Panc1 (cell line): ENCODE results near the gene CSF2RB. TPM values are rescaled to one million over a fixed set of nuclear protein-coding genes. Genes with fewer than 3 reads are reported as not detected.

Source experiments
- ATAC-seq: fragments of 200-7000 bp; cut with Tn5 transposase; 2 replicates; pipeline ENCODE4 v1.9.1; 2020; ENCODE audit warnings: mild to moderate bottlenecking, moderate library complexity
- BruUV-seq: library from RNA; stranded (reverse); fragments of 400-500 nt; replicated peaks from 2 replicates; lab custom pipeline; 2021; lab: Mats Ljungman, UMichigan
- CTCF ChIA-PET: fragments of 300-600 bp; sonication (Branson Sonifier 250); formaldehyde crosslinking; loops from one replicate; lab custom pipeline; 2022; ENCODE audit warnings: antibody characterized with exemption; lab: Charles Lee
- POLR2A ChIA-PET: fragments of 300-600 bp; sonication (Branson Sonifier 250); formaldehyde crosslinking; loops from one replicate; lab custom pipeline; 2022; ENCODE audit warnings: antibody characterized with exemption; lab: Charles Lee
- DNase-seq: peaks from one replicate; pipeline ENCODE4 v3.0.0-alpha.2; 2010; ENCODE audit warnings: low read depth, low spot score
- H3K27ac ChIP-seq: 2 replicates; pipeline ENCODE4 v1.5.1; 2011; ENCODE audit warnings: mild to moderate bottlenecking, low read length, inconsistent platforms
- H3K27me3 ChIP-seq: fragments of 200-500 bp; sonication (Bioruptor generic); 2 replicates; pipeline ENCODE4 v1.6.0; 2014; ENCODE audit warnings: low read length, inconsistent platforms; ENCODE audit not compliant: control insufficient read depth, insufficient read depth
- H3K36me3 ChIP-seq: fragments of 200-500 bp; sonication (Bioruptor generic); 2 replicates; pipeline ENCODE4 v1.5.1; 2014; ENCODE audit warnings: inconsistent platforms, mild to moderate bottlenecking, low read length, moderate library complexity; ENCODE audit not compliant: control insufficient read depth, insufficient read depth
- H3K4me1 ChIP-seq: 2 replicates; pipeline ENCODE4 v1.5.1; 2011; ENCODE audit warnings: inconsistent platforms, mild to moderate bottlenecking, low read length, moderate library complexity; ENCODE audit not compliant: control insufficient read depth, insufficient read depth
- H3K4me3 ChIP-seq, 2 experiments: 2 replicates each; pipeline ENCODE4 v1.5.1; 2011 to 2012; ENCODE audit warnings: low read depth in 2 of 2, low read length in 2 of 2, mild to moderate bottlenecking in 2 of 2, inconsistent platforms in 1 of 2, moderate library complexity in 1 of 2
- H3K9me3 ChIP-seq: fragments of 200-500 bp; sonication (Bioruptor generic); 2 replicates; pipeline ENCODE4 v1.5.1; 2014; ENCODE audit warnings: low read depth, mild to moderate bottlenecking, inconsistent platforms, low read length, moderate library complexity; ENCODE audit not compliant: control insufficient read depth, insufficient read depth
- POLR2AphosphoS5 ChIP-seq: IDR thresholded peaks from 2 replicates; pipeline ENCODE4 v1.6.1; 2012; ENCODE audit warnings: mild to moderate bottlenecking, low read depth, low read length, moderate library complexity
- REST ChIP-seq, 2 experiments: IDR thresholded peaks; 2 replicates each; pipeline ENCODE4 v1.6.1; 2011 to 2012; ENCODE audit warnings: low read depth in 2 of 2, control low read depth in 1 of 2, low read length in 1 of 2, mild to moderate bottlenecking in 1 of 2, moderate library complexity in 1 of 2; ENCODE audit not compliant: insufficient read depth in 1 of 2
- SIN3A ChIP-seq: IDR thresholded peaks from 2 replicates; pipeline ENCODE4 v1.6.1; 2012; ENCODE audit warnings: low read depth, mild to moderate bottlenecking, low read length, moderate library complexity, borderline replicate concordance; ENCODE audit not compliant: insufficient read depth
- TCF7L2 ChIP-seq: IDR thresholded peaks from 2 replicates; pipeline ENCODE4 v1.6.1; 2011; ENCODE audit warnings: mild to moderate bottlenecking, low read depth, low read length, inconsistent platforms
- in situ Hi-C: cut with HindIII; loops from 2 replicates; pipeline ENCODE4 v1.10.0; 2016; ENCODE audit warnings: low sequenced_read_pairs, low pct_unique_long_range_greater_than_20kb
- intact Hi-C: fragments of 100-400 bp; cut with micrococcal nuclease; formaldehyde crosslinking; loops from one replicate; pipeline ENCODE4 v1.10.0; 2022; ENCODE audit not compliant: unreplicated experiment
- total RNA-seq: library from RNA; stranded (reverse); gene quantifications from one replicate; pipeline ENCODE4 v1.2.1, GENCODE V29; 2021; ENCODE audit not compliant: unreplicated experiment
- TF ChIP-seq, protein P1 (sequence below): fragments of 450-650 bp; IDR thresholded peaks from 2 replicates; pipeline ENCODE4 v1.5.1; 2017; ENCODE audit warnings: mild to moderate bottlenecking

CSF2RB gene
- total RNA-seq, 1 experiment from 2014 or later = not detected

DNA sequence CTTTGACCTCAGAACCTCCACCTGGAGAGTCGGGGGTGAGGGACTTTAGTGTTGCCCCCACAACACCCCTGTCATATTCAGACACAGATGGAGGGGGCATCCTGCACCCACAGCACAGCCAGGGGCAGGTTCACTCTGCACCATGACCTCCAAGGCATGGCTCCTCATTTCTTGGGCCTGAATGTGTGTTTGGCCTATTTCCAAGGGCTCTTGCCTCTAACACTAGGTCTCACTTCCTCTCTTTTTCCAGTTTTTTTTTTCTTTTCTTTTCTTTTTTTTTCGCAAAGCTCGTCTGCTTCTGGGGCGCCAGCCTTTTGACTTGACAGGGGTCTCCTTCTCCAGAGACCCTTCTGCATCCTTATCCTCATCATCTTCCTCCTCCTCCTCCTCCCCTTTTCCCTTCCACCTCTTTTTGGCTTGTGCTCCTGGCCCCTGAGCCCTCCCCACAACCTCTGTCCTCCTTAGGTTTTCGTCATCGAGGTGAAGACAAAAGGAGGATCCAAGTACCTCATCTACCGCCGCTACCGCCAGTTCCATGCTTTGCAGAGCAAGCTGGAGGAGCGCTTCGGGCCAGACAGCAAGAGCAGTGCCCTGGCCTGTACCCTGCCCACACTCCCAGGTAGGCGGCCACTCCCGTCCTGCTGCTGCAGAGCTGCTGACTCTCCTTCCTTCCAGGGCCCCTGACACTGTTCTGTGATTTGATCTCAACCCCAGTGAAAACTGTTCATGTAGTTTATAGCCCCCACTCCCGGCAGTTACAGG is 48.8 kb upstream of the CSF2RB start:
- TF ChIP-seq REST (IDR thresholded peaks at IDR 0.05; ENCODE audit: insufficient read depth in 1 of 2, low read depth in 2 of 2, low read length in 1 of 2) (no peak), TCF7L2 (no peak), POLR2AphosphoS5 (no peak)
- TF ChIP-seq, protein P1, sequence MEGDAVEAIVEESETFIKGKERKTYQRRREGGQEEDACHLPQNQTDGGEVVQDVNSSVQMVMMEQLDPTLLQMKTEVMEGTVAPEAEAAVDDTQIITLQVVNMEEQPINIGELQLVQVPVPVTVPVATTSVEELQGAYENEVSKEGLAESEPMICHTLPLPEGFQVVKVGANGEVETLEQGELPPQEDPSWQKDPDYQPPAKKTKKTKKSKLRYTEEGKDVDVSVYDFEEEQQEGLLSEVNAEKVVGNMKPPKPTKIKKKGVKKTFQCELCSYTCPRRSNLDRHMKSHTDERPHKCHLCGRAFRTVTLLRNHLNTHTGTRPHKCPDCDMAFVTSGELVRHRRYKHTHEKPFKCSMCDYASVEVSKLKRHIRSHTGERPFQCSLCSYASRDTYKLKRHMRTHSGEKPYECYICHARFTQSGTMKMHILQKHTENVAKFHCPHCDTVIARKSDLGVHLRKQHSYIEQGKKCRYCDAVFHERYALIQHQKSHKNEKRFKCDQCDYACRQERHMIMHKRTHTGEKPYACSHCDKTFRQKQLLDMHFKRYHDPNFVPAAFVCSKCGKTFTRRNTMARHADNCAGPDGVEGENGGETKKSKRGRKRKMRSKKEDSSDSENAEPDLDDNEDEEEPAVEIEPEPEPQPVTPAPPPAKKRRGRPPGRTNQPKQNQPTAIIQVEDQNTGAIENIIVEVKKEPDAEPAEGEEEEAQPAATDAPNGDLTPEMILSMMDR = no peak
- Histone ChIP-seq H3K36me3 (no peaks in the 10 kb centered on the region), H3K27ac (no peak overlapping the region), H3K27me3 (no peaks in the 10 kb centered on the region; the same call in 1 of the 2 replicates), H3K4me3 (no peak overlapping the region), H3K4me1 (no peaks in the 10 kb centered on the region), H3K9me3 (no peaks in the 10 kb centered on the region)
- POLR2A ChIA-PET = no interaction called here
- no peak for ATAC-seq
- no TSS peak for BruUV-seq
- intact Hi-C loops (no loop called here), in situ Hi-C loops (no loop called here)
- CTCF ChIA-PET = no interaction called here
- no peak for DNase-seq

DNA sequence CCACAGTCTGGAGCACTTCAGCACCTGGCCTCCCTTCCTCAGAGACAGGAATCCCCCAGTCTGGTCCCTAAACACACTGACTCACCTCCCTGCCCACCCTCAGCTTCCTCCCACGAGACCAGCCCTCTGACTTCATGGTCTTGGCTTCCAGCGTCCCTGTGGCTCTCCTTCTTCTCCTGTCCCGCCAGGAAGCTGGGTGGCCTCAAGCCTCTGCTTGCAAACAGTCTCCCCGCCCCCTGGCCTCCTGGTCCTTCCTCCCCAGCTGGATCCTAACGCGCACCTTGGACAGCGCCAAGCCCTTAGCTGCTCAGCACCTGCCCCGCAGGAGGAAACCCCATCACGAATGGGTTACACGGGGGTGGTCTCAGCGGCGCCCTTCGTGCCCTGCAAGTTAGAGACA is 48.1 kb upstream of the CSF2RB start:
- Histone ChIP-seq H3K4me3 (no peak overlapping the region), H3K4me1 (no peaks in the 10 kb centered on the region), H3K27me3 (no peaks in the 10 kb centered on the region; the same call in 1 of the 2 replicates), H3K27ac (no peak overlapping the region), H3K9me3 (no peaks in the 10 kb centered on the region), H3K36me3 (no peaks in the 10 kb centered on the region)
- in situ Hi-C loops = no loop called here
- DNase-seq (no peak), ATAC-seq (no peak)
- POLR2A ChIA-PET = no interaction called here
- intact Hi-C loops = no loop called here
- BruUV-seq = no TSS peak
- CTCF ChIA-PET = interaction anchor here (1.3 kb wide), 1 partner anchor 9 kb away, joined by 3 read pairs; no protein-coding TSS in a partner anchor
- TF ChIP-seq POLR2AphosphoS5 (no peak), REST (IDR thresholded peaks at IDR 0.05; ENCODE audit: insufficient read depth in 1 of 2, low read depth in 2 of 2, low read length in 1 of 2) (peak; percentile 88 to 92), SIN3A (no peak), TCF7L2 (no peak)
- TF ChIP-seq, protein P1 = no peak
